Measurements from ENCODE around the gene WNT3. TPM values are rescaled to one million over a fixed set of nuclear protein-coding genes. Genes with fewer than 3 reads are reported as not detected.

Gene WNT3
- total RNA-seq, 1 experiment from 2014 or later, result 5.5 TPM

DNA sequence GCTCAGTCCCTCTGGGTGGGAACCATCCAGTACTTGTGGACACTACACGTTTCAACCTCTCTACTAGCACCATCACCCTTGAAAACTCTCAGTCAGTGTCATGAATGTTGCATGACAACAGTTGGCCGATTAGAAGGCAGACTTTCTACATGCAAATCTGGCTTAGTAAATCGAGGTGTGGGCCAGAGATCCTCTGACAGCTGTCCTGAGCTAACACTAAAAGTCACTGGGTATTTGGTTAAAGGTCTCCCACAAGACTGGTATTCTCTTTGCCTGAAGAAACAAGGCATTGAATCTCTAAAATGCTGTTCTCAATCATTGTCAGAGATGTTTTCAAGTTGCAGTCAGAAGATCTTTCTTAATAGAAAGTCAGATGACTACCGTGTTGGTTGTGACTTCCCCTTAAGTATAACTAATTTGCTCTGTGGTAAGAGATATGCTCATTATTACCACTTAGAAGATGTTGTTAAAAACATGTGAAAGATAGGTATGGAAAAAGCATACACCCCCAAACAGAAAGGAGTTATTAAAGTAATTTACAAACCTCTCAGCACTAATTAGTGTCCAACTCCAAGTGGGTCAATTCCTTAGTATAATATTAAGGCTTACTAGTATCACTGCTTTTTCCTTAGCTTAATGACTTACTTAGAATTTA is 62.3 kb downstream of the WNT3 start:
- no peaks in the 10 kb centered on the region for H4K20me1 ChIP-seq (ENCODE audit: insufficient read depth)
- intact Hi-C loops (cut with micrococcal nuclease), result no loop called here
- DNase-seq (ENCODE audit: low read depth, low spot score) (no peak), ATAC-seq (no peak)
- H3K36me3 ChIP-seq (ENCODE audit: control insufficient read depth in 1 of 2, insufficient read depth in 2 of 2, low read length in 2 of 2), result peaks cover 3 to 5% of the 10 kb centered on the region in 2 experiments; a peak in 2 of 4 replicates
- ChIA-PET CTCF (no interaction called here), POLR2A (no interaction called here), RAD21 (ENCODE audit: low non-redundant PET in 1 of 2, low total read pairs in 2 of 2, uncharacterized antibody in 2 of 2, unreplicated experiment in 2 of 2) (no interaction called here)
- H3K9me3 ChIP-seq (ENCODE audit: control insufficient read depth in 1 of 2, insufficient read depth in 1 of 2, low read depth in 1 of 2, low read length in 2 of 2), result no peaks in the 10 kb centered on the region
- H3K27ac ChIP-seq (ENCODE audit: low read depth, low read length), result no peak overlapping the region
- H3K9ac ChIP-seq (ENCODE audit: low read length), result no peak overlapping the region
- no peaks in the 10 kb centered on the region for H3K27me3 ChIP-seq (ENCODE audit: insufficient read depth, low read length)
- H3K4me3 ChIP-seq (replicated peaks in 1 of 2; ENCODE audit: low read depth in 1 of 2, low read length in 2 of 2), result no peak overlapping the region
- no peaks in the 10 kb centered on the region for H3K9me2 ChIP-seq (ENCODE audit: insufficient read depth)
- TSS peak; percentile 45 for BruUV-seq (replicated peaks)
- no peak overlapping the region for H3K4me2 ChIP-seq (ENCODE audit: low read length)
- TF ChIP-seq POLR2AphosphoS5 (IDR thresholded peaks at IDR 0.05; ENCODE audit: low read depth, low read length) (no peak), ELF1 (IDR thresholded peaks at IDR 0.05; ENCODE audit: borderline replicate concordance, low read depth) (no peak), FOSL1 (IDR thresholded peaks at IDR 0.05; ENCODE audit: low read depth) (no peak), POLR2A (IDR thresholded peaks at IDR 0.05; ENCODE audit: borderline replicate concordance, extremely low read depth, insufficient read depth, insufficient read length) (no peak), SIN3A (IDR thresholded peaks at IDR 0.05; ENCODE audit: low read depth) (no peak), TCF7L2 (IDR thresholded peaks at IDR 0.05; ENCODE audit: borderline replicate concordance, extremely low read depth, insufficient read depth, insufficient read length) (no peak), ZFX (IDR thresholded peaks at IDR 0.05) (no peak), REST (IDR thresholded peaks at IDR 0.05; ENCODE audit: low read depth) (no peak), RAD21 (IDR thresholded peaks at IDR 0.05; ENCODE audit: low read depth) (no peak), ATF3 (IDR thresholded peaks at IDR 0.05) (no peak), ZNF274 (IDR thresholded peaks at IDR 0.05; ENCODE audit: low read depth, low read length) (no peak)
- H3K4me1 ChIP-seq (ENCODE audit: control insufficient read depth in 1 of 2, insufficient read depth in 2 of 2, low read length in 2 of 2), result peaks cover 16 to 22% of the 10 kb centered on the region in 2 experiments
- H3K79me2 ChIP-seq (ENCODE audit: insufficient read depth, low read length), result no peaks in the 10 kb centered on the region
- H2AFZ ChIP-seq (ENCODE audit: low read depth, low read length, poor library complexity, severe bottlenecking), result no peak overlapping the region

All from HCT116 (cell line).